Right lobe of liver (tissue), 6 donors: Measurements from ENCODE around the gene PTPRT. TPM values are rescaled to one million over a fixed set of nuclear protein-coding genes. Genes with fewer than 3 reads are reported as not detected.

Source experiments
- ATAC-seq, 4 donors: fragments of 200-7000 bp; cut with Tn5 transposase; one replicate each; pipeline ENCODE4 v1.9.1; 2020; ENCODE audit warnings: mild to moderate bottlenecking in 4 of 4, moderate library complexity in 4 of 4
- DNase-seq, 3 donors: peaks; one replicate each; pipeline ENCODE4 v3.0.0-alpha.2; 2020
- H3K27ac ChIP-seq, 3 donors: fragments of 200-600 bp; one replicate each; pipeline ENCODE4 v1.8.0; 2022
- H3K27me3 ChIP-seq, 2 donors: fragments of 200-600 bp; one replicate each; pipeline ENCODE4 v1.8.0; 2022
- H3K36me3 ChIP-seq, 4 donors: fragments of 200-600 bp; sonication (generic) in 1 of 4; one replicate each; pipeline versions ENCODE4 v1.5.1 to v1.8.0; 2017 to 2022; ENCODE audit warnings: control low read depth in 1 of 4
- H3K4me1 ChIP-seq, 4 donors: fragments of 200-600 bp; sonication (generic) in 1 of 4; one replicate each; pipeline versions ENCODE4 v1.5.1 to v1.8.0; 2017 to 2022; ENCODE audit warnings: control low read depth in 1 of 4
- H3K4me3 ChIP-seq, 3 donors: fragments of 200-600 bp; one replicate each; pipeline ENCODE4 v1.8.0; 2022
- H3K9me3 ChIP-seq, 4 donors: fragments of 200-600 bp; sonication (generic) in 1 of 4; one replicate each; pipeline versions ENCODE4 v1.5.1 to v1.8.0; 2017 to 2022; ENCODE audit warnings: control low read depth in 1 of 4
- POLR2A ChIP-seq: fragments of 450-650 bp; IDR thresholded peaks from one replicate; pipeline ENCODE4 v1.6.1; 2017; ENCODE audit warnings: antibody characterized with exemption, mild to moderate bottlenecking
- WGBS: methylation state at CpG from one replicate; pipeline ENCODE4 v1.1.6; 2018; ENCODE audit warnings: low coverage, low lambda C conversion rate; ENCODE audit not compliant: insufficient coverage; ENCODE audit errors: missing lambda C conversion rate; 5-methylcytosine and 5-hydroxymethylcytosine counted together
- intact Hi-C, 2 donors: fragments of 100-400 bp; cut with DNase I; formaldehyde crosslinking; loops; one replicate each; pipeline versions ENCODE4 v1.11.2 to v1.14.1; 2022
- total RNA-seq, 6 experiments: library from RNA; depleted of rRNA in 2 of 6; stranded (reverse); fragments of >200 nt in 2 of 6; fragmentation: NEBNext Ultra II Directional in 3 of 6; extraction: Animal tissue kit (Norgen Biotek cat#: 25700) in 3 of 6; gene quantifications; one replicate each; pipeline versions ENCODE4 v1.1.0 to v1.2.4, GENCODE V29; 2016 to 2023
- TF ChIP-seq, protein P1 (sequence below), 4 donors: fragments of 200-600 bp in 3 of 4; fragments of 450-650 bp in 1 of 4; IDR thresholded peaks; one replicate each; pipeline versions ENCODE4 v1.5.1 to v1.8.0; 2016 to 2022; ENCODE audit warnings: antibody characterized with exemption in 4 of 4, mild to moderate bottlenecking in 2 of 4
- donor health status: DM: no; HTN: yes; CAD: no.
- donor health status: DM: no; HTN: no; CAD: no.
- donor health status: DM: no; HTN: no; CAD: no.
- donor health status: DM: no; HTN: yes; CAD: no.
- donor health status: DM: no; HTN: yes; CAD: no.

Gene PTPRT
- total RNA-seq, 6 experiments from 2014 or later = 0.18 to 1.0 (median 0.51) TPM

DNA sequence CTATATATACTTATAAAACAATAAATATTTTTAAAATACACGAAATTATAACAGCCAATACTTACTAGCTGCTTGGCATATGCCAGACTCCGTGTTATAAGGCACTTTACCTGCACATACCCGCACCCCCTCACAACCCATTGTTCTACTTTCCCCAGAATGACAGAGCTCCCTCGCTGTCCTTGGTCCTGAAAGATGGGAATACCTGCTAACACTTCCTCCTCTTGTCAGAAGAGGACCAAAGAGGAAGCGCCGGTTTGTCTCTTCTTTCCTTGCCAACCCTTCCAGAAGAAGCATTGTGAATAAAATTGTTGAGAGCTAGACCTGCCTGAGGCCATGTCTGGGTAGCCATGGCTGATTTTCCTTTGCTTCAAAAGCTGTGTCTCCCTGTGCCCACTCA lies 149.3 kb downstream of the PTPRT start:
- Histone ChIP-seq H3K4me3 (no peak overlapping the region), H3K27ac (no peak overlapping the region), H3K9me3 (no peaks in the 10 kb centered on the region), H3K4me1 (no peaks in the 10 kb centered on the region), H3K27me3 (no peaks in the 10 kb centered on the region), H3K36me3 (no peaks in the 10 kb centered on the region)
- ATAC-seq (no peak), DNase-seq (no peak)
- TF ChIP-seq, protein P1, sequence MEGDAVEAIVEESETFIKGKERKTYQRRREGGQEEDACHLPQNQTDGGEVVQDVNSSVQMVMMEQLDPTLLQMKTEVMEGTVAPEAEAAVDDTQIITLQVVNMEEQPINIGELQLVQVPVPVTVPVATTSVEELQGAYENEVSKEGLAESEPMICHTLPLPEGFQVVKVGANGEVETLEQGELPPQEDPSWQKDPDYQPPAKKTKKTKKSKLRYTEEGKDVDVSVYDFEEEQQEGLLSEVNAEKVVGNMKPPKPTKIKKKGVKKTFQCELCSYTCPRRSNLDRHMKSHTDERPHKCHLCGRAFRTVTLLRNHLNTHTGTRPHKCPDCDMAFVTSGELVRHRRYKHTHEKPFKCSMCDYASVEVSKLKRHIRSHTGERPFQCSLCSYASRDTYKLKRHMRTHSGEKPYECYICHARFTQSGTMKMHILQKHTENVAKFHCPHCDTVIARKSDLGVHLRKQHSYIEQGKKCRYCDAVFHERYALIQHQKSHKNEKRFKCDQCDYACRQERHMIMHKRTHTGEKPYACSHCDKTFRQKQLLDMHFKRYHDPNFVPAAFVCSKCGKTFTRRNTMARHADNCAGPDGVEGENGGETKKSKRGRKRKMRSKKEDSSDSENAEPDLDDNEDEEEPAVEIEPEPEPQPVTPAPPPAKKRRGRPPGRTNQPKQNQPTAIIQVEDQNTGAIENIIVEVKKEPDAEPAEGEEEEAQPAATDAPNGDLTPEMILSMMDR (IDR thresholded peaks at IDR 0.05) = no peak
- no peak for TF ChIP-seq POLR2A
- 11% methylated on average over 6 of the region's 6 CpGs for WGBS
- intact Hi-C loops = no loop called here

DNA sequence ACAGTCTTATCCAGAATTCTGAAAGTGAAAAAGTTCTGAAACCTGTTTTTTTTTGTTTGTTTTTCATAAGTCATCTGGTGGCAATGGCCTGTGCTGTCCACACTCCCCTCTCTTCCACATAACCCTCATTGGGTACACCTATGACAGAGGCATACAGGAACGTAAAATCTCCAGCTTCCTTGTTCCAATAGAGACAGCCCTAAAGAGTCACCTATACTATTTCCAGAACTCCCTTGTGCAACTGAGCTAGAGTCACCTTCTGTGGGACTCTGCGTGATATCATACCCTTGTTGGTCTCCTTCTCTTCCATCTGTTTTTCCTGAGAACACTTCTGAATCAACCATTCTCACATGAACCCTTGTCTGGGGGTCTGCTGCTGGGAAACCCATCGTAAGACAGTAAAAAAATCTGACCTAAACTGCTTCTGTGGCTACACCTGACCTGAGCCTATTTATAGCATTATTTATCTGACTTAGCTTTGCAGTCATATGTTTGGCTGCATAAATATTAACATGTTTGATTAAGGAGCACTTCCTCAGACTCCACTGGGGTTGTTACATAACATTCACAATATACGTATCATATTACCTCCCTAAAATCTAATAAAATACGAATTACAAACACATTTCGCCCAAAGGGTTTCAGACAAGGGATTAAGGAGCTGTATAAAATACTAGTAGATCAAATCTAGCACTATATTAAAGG lies 151.9 kb downstream of the PTPRT start:
- 49% methylated on average over 6 of the region's 6 CpGs for WGBS
- no peak overlapping the region for H3K27ac ChIP-seq
- intact Hi-C loops = no loop called here
- no peak overlapping the region for H3K4me3 ChIP-seq
- ATAC-seq = no peak
- H3K36me3 ChIP-seq = no peaks in the 10 kb centered on the region
- no peaks in the 10 kb centered on the region for H3K27me3 ChIP-seq
- DNase-seq = no peak
- H3K4me1 ChIP-seq = no peaks in the 10 kb centered on the region
- TF ChIP-seq, protein P1 (IDR thresholded peaks at IDR 0.05) = no peak
- no peak for TF ChIP-seq POLR2A
- no peaks in the 10 kb centered on the region for H3K9me3 ChIP-seq

DNA sequence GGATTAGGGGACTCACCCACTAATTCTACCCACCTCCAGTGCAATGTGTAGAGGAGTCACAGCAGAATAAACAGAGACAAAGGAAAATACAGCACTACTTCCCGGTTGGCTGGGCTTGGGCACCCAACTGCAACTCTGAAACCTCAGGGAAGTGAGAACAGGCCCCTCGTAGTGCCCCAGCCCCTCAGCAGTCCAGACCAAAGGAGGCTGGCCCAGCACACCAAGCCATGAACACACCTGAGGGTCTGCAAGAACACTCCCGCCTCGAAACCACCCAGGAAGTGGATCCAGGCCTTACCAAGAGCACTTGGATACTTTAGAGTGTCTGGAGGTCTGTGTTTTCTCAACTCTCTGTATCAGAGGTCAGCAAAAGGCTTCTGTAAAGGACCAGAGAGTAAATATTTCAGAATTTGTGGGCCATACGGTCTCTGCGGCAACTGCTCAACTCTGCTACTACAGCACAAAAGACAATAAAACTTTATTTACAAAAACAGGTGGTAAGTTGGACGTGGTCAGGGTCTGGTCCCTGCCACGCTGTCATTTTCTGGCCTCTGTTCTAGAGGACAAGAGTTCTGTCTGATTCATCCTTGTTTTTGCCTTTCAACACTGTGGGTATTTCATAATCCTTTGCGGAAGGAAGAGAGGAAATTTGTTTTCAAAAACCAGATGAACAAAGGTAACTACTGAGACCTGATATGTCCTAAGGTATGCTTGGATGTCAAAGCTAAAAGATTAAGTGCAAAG lies 154.6 kb downstream of the PTPRT start:
- Histone ChIP-seq H3K4me1 (no peaks in the 10 kb centered on the region), H3K27me3 (no peaks in the 10 kb centered on the region), H3K27ac (no peak overlapping the region), H3K4me3 (no peak overlapping the region), H3K36me3 (no peaks in the 10 kb centered on the region), H3K9me3 (no peaks in the 10 kb centered on the region)
- no peak for TF ChIP-seq POLR2A
- TF ChIP-seq, protein P1 (IDR thresholded peaks at IDR 0.05) = no peak
- 49% methylated on average over 5 of the region's 9 CpGs for WGBS
- intact Hi-C loops = no loop called here
- ATAC-seq (no peak), DNase-seq (no peak)

DNA sequence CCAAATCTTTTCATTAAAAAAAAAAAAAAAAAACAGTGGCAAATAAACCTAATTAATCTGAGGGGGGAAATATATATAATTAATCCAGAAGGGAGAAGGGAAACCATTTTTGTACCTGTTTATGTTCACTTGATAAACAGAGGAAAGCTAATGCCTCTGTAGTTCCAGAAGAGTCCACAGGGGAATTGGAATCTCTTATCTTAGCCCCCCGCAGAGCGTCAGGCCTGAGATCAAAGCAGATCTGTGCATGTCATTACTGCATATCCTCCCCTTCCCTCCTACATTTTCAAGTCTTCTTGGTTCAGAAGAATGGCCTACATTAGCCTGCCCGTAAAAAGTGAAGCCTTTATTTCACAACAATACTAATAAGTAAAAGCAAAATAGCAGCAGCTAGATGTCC lies 157.2 kb downstream of the PTPRT start:
- intact Hi-C loops = no loop called here
- 33% methylated on average over 3 of the region's 3 CpGs for WGBS
- ATAC-seq (no peak), DNase-seq (no peak)
- no peaks in the 10 kb centered on the region for H3K4me1 ChIP-seq
- H3K36me3 ChIP-seq = no peaks in the 10 kb centered on the region
- H3K27ac ChIP-seq = no peak overlapping the region
- TF ChIP-seq POLR2A = no peak
- TF ChIP-seq, protein P1 (IDR thresholded peaks at IDR 0.05) = no peak
- no peak overlapping the region for H3K4me3 ChIP-seq
- no peaks in the 10 kb centered on the region for H3K9me3 ChIP-seq
- no peaks in the 10 kb centered on the region for H3K27me3 ChIP-seq
